GM19372 (cell line): ENCODE measurements around the gene NR1D1.

Source experiments
- ATAC-seq: cut with Tn5 transposase; IDR thresholded peaks from one replicate; pipeline ENCODE4 v1.9.1; 2021; ENCODE audit warnings: mild to moderate bottlenecking, low read depth, moderate library complexity; ENCODE audit not compliant: unreplicated experiment

Gene NR1D1

DNA sequence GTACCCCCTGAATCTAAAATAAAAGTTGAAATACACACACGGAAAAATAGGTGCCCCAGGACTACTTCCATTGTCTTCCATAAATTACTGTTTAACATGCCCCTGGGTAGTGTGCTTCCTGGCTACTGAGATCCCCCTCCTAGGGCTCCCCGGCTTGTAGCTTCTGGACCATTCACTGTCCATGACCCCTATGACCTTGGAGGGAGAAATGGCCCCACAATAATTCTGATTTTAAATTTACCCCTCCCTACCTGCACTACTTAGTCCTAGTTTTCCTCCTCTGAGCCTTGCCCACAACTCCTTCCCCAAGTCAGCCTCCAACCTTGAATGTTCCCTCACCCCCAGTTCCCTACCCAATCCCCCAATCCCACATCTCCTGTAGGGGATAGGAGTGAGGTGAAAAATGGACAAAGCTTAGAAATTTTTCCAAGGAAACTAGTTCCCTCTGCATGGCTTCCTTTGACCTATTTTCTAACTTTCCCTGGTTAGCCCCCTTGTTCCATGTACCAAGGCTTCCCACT lies 11.9 kb upstream of the NR1D1 start:
- no peak for ATAC-seq

DNA sequence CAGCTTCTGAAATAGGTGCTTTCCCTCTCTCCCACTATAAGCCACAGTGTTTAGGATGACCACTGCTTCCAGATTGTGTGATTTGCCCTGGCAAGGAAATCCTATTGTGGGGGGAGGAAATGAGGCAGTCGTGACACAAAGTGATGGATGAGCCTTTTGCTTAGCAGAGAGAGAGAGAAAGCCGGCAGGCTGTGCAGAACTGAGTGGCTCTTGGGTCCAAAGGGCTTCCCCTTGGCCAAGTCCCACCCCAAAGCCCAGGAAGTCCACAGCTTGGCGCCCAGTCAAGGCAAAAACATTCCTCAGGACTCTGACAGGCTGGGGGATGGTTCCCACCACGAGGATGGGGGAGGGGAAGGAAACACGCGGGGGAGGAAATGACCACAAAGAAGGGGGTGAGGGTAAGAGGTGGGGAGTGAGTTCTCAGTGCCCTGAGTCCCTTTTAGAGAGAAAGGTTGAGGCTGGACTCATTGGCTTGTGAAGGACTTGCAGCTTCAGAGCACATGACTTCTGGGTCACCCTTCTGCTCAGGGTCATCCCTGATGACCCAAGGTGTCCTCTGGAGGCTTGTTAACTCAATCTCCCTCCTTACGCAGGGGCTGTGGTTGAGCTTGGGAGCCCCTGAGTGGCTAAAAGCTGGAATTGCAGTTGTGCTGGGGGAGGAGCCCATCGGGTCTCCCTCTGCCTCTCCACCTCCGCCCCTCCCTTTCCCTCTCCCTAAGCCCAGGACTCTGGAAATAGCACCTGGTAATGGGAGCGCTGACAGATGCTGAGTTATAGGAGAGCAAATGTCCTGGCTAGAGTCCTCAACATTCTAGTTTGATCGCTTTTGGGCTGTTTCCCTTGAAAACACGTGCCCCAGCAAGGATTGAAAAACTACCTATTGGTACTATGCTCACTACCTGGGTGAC lies 11.1 kb upstream of the NR1D1 start:
- ATAC-seq, result no peak

DNA sequence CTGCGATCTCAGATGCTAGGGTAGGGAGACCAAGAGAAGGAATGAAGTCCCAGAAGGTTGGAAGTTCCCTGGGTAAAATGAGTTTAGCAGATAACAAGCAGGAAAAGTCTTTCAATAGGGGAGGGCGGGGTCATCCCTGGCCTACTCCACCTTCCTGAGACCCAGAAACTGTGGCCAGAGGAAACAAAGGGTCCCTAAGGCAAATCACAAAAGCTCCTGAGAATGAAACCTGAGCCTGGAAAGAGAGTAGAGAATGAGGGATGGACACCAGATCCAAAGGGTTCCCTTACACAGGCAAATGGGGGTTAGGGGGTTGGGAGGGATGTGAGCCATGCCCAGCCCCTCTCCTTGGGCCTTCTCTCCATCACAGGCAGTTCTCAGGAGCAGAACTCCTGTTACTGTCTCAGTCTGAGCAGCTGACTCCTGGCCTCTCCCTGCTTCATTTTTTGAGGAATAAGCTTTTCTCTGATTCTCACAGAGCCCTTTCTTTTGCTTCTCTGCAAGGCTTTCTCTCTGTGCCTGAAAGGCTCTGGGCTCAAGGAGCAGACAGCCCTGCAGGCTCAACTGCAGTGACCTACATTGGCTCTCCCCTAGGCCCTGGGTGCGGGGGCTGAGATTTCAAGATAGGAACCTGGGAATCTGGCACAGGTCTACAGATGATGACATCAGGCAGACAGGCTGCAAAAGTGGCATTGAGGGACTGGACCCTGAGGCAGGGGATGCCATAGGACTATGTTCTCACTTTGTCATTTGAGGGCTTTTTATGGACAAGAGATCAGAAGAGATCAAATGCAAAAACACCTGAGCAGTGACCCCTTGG lies 9.8 kb upstream of the NR1D1 start:
- ATAC-seq, result no peak

DNA sequence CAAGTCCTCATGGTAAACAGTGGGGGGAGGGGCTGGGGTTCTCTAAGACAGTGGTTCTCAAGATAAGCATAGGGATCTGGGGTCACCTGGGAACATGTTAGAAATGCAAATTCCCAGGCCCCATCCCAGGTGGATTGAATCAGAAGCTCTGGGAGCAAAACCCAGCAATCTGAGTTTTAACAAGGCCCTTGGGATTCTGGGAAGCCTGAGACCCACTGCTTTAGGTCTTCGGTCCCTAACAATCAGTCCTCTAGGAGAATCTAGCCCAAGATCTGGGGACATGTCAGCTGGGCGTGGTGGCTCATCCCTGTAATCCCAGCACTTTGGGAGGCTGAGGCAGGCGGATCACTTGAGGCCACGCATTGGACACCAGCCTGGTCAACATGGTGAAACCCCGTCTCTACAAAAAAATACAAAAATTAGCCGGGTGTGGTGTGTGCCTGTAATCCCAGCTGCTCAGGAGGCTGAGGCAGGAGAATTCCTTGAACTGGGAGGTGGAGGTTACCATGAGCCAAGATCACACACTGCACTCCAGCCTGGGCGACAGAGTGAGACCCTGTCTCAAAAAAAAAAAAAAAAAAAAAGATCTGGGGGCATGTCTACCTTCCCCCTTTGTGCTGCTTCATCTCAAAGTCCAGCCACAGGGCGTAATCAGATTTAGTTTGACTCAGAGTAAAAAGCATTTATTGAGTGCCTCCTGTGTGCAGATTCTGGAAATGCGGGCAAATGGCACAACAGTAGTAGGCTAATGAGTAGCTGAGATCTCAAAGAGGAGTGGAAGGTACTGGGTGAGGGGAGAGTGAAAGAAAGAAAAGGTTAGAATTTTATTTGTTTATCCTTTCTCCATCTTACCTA lies 8.8 kb upstream of the NR1D1 start:
- ATAC-seq, result no peak

DNA sequence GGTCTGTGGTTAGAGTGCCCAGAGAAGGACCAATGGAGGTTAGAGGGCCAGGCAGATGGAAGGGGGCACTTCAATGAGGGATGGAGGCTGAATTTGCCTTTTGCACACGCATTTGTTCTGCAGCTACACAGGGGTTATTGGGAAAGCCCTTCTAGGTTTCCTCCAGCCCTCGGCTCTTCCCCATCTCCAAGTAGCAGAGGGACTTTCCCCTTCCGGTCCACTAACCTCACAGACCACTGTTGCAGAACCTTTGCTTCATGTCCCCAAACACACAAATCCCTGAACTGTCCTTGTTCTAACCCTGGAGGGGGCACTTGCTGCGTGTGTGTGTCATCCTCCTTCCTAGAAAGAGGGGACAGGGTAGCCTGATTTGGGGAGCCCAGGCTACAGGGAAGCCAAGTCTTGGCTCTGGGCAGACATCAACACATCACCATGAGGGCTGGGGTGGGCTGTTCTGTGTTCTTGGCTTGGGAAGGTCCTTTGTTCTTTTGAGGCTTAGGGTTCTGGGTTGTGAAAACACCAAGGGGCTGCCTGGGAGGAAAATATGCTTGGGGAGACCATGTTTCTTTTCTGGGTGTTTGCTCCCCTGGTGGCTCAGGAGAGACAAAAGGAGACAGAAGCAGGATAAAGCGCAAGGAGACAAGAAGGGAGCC lies 7.3 kb upstream of the NR1D1 start:
- ATAC-seq, result no peak

DNA sequence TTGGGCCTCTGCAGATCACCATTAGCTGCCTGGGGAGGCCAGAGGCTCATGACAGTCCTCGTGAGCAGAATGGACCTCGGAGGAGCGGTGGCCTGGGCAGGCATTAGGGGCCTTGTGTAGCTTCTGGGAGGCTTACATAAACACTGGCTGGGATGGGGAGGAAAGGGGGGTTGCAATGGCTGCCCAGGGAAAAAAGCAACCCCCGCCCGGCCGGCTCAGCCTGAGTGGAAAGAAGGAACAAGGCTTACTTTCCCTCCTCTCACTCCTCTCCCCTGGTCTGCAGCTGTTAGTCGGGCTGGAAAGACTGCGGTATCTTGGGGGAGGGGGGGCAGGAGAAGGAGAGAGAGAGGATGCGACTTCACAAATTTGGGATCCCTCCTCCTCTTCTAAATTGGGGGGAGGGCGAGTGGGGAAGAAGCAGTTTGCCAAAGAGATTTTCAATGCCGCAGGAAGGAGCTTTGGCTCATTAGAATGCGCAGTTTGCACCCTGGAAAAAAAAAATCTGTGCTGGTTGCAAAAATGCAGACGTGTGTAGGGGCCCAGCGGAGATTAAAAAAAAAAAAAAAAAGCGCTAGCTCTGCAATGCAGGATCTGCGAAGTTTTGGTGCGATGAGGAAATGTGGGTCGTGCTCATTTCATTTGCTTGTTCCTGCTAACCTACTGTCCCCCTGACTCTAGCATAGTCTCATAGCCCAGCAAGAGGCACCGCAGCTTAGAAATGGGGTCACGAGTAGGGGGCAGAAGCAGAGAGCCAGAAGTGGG lies 6.6 kb upstream of the NR1D1 start:
- ATAC-seq, result no peak

DNA sequence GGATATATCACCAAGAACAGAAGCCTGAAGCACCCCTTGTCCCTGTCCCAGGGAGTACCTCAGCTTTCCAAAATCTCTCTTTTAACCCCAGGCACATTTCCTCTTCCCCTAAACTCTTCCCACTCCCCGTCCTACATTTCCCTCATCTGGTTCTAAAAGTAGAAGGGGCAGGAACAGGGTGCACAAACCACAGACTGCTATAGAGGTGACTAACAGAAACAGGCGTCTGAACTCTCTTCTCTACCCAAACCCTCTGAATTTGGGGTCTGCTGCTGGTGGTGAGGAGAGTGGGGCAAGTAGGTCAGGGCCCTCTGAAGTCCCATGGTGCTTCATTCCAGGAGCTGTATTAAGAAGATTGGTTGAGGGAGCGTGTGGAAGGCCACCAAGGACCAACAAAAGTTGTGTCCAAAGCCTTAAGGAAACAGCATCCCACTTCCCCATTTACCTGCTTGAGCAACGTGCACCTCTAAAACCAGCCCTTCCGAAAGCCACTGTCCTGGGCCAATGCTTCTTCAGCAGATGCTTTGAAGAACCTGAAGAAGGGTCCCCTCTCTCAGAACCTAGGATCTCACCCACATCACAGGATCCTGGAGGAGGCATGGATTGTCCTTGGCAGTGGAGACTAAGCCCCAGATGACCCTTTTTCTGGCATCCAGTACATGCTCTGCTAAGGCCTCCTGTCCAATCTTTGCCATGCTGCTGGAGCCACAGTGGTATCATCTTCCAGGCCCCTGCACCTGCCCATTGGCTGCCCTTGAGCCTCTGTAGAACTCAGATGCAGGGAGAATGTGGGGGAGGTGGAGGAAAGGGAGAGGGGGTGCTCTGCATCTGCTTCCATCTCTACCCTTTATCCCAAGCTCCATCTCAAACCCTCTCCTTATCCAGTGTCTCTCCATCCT lies 5.7 kb upstream of the NR1D1 start:
- ATAC-seq, result no peak

DNA sequence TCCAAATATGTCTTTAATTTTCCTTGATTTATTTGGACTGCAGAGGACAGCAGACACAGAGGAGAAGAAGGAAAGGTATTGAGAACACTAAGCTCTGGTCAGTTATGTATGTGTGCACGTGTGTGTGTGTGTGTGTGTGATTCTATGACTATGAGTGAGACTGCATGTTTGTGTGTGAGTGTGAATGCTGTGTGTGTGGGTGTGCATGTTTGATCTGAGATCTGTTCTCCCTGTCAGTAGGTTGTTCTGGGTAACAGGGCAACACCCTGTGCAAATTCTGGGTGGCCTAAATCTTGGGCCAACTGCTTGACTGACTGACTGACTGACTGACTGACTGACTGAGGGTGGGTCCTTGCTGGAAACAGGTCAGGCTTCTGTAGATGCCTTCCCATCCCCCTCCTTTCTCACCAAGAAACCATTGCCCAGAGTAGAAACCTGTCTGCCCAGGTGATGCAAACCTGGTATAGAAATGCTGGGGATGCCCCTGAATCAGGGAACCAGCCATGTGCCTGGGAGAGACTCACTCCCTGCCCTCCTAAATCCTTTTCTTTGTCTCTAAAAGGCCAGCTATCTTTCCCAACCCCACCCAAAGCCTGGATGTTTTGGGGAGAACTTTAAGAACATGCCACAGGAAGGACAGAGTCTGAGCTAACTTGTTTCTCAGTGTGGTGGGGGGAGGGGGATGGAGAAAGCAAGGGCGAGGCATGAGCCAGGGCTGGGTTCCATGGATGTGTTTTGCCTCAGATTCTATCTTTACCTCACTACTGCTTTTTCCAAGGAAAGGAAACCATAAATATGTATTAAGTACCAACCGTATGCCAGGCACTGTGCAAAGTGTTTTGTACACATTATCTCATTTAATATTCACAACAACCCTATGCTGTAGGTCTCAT lies 4.5 kb upstream of the NR1D1 start:
- ATAC-seq, result no peak

DNA sequence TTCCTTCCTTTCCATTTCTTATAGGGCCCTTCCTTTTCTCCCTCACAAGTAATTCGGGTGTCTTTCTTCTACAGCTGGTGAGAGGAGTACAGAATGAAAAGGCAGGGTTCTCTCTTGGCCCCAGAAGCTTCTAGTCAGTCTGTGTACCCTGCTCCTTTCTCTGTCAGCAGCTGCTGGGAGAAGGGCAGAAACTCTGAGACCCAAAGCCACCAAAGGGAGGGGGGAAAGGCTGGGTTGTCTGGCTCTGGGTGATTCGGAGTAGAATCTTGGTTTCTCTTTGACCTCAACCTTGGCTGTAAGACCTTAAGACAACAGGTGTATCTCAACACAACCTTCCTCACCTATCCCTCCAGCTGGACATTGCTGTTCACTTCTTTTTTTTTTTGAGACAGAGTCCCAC lies 3.3 kb upstream of the NR1D1 start:
- no peak for ATAC-seq

DNA sequence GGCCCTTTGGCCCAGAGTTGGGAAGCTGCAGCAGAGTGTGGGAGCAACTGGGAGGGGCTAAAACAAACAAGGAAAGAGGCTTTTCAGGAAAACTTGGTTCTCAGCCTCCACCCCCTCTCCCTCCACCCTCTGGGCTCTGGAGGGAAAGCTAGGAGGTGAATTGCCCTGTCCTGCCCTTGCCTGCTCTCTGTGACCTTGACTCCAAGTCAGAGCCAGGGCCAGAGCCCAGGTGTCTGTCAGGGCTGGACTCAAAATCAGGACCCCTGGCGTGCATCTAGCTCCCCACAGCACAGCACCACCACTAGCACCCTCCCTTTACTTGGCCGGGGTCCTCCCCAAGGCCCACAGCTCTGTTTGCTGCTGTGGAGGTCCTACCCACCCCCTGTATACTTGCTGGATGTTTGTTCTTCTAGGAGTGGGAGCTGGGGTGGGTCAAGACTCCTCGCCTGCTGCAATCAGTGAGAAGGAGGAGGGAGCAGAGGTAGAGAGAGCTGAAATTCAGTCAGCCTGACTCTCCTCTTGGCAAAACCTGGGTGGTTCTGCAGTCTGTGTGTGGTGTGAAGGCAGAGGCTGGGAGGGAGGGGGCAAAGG lies 2.8 kb upstream of the NR1D1 start:
- ATAC-seq, result no peak

DNA sequence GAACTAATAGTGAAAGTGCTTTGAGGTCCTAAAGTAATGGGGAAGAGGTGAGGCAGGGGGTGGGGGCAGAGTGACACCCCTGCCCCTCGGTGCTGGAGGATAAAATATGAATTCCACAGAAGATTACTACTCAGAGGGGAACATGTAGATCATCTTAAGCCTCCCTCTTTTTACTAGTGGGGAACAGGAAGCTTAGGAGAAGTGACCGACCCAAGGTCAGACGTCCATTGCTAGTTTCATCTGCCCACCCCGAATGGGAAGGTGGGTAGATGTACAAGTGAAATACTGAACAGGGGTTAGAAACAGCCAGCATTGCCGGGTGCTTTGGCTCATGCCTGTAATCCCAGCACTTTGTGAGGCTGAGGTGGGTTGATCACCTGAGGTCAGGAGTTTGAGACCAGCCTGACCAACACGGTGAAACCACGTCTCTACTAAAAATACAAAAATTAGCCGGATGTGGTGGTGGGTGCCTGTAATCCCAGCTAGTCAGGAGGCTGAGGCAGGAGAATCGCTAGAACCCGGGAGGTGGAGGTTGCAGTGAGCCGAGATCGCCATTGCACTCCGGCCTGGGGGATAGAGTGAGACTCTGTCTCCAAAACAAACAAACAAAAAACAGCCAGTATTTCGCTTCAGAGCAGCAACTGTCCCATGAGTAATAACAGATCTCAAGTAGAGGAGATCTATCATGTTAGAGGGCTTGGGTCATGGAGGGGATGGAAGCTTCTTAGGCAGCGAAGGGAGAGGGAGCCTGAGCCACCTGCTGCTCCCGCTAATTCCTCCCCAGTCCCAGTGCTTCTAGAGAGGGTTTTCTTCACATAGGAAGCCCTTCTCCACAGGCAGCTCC lies 1.2 kb upstream of the NR1D1 start:
- no peak for ATAC-seq

DNA sequence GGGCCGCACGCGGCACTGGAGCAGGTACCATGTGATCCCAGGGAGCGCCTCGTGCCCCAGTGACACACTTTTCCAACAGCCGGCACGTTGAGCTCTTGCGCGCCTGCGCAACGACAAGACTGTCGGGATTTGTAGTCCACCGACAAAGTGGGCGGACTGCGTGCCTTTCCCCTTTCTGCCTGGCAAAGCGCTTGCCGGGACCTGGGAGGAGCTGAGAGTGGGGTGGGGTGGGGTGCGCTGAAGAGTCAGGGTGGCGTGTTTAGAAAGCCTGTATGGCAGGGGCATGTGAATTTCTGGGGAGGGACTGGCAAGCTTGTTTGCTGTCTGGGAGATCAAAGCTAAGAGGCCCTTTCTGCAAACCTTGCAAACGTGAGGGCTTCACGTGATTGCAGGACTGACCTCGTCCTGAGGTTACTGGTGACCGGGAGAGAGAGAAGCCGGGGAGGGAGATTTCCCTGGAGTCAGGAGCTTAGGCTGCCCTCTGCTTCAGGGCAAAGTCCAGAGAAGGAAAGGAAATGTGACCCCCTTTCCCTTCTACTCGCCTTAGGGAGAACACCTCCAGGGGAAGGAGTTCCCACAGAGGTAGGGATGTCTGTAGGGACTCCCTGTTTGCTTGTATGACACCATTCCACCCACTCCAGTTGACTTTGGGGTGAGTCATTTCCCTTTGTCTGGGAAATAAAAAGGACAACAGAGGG lies 429 bp upstream of the NR1D1 start:
- ATAC-seq, result no peak

DNA sequence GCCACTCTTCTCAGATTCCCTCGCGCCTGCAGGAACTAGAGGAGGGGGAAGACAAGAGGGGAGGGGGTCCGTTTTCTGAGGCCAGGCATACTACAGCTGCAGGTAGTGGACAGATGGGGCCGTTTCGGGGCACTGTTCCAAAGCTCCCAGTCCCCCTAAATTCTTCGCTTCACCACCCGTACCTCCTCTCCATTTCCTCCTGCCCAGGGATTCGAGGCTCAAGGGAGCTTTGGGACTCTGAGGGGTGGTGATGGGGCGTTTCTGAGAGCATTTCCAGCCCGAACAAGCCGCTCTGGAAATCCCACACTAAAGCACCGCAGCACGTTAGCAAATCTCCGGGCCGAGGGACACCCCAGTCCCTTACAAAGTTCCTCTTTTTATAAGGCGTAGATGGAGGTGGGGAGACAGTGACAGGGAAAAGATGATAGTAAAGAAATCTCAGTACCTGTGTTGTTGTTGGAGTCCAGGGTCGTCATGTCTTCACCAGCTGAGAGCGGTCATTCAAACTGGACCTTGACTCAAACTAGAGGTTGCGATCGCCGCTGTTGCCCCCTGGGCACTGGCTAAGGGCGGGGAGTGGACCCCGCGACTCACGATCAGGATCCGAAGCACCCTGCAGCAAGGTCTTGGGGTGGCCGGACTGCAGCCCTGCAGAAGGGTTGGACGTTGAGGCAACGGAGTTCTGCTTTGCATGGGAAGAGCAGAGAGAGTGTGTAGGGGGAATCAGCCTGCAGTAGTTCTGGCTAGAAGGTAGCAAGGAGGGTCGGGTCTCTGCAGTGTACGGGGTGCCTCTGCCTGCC lies 570 bp downstream of the NR1D1 start:
- ATAC-seq, result no peak

DNA sequence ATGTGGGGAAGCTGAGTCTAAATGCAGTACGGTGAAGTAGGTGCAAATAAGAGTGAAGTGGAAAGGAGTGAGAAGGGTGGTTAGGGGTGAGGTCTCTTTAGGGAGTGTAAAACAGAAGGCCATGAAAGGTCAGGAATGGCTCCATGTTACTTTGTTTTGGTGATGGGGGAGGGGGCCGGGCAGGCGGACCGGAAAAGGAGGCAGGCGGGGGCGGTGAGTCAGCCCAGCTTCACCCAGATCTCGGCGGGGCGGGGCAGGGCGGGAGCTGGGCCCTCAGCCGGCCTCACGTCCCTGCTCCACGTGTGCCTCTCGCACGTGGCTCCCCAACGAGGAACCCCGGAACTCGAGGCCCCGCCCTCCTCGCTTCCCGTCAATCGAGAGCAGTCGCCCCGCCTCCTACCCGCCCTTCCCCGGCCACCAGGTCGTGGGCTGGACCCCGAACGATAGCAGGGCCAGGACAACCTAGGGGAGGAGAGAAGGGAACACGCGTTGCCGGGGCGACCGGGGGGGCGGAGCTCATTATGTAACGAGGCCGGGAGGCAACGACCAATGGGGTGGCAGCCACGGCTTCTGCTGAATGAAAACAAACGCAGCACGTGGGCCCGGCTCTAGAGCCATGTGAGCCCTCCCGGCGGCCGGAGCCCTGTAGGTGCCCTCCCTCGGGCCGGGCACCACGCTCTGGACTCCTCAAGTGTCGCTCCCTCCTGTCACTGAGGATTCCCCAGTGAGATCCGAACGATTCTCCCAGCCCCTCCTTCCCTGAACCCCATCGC lies 1.4 kb downstream of the NR1D1 start:
- peak; percentile 63 for ATAC-seq
